T47D (cell line): ENCODE data around the gene COL11A1.
"Not testable (repeated sequence)": the region's sequence is repeated elsewhere in the genome, so short reads cannot be mapped to it uniquely, and the experiment has no call there.

Source experiments
- DNase-seq, 2 experiments: peaks; one replicate each; pipeline versions ENCODE4 v3.0.0 to v3.0.0-alpha.2; 2011 to 2012; ENCODE audit warnings: low read depth in 1 of 2, low spot score in 1 of 2
- JUND ChIP-seq: IDR thresholded peaks from 2 replicates; pipeline ENCODE4 v1.6.1; 2012; ENCODE audit warnings: low read depth
- in situ Hi-C: cut with HindIII; loops from 2 replicates; pipeline ENCODE4 v1.10.0; 2016; ENCODE audit warnings: low sequenced_read_pairs, low pct_unique_long_range_greater_than_20kb

COL11A1 gene

GRCh38 chr1:102837551-102837950 is 270.8 kb downstream of the COL11A1 start:
- peak in 1 of 2 experiments; percentile 27 for DNase-seq
- in situ Hi-C loops: no loop called here
- no peak for TF ChIP-seq JUND

DNA sequence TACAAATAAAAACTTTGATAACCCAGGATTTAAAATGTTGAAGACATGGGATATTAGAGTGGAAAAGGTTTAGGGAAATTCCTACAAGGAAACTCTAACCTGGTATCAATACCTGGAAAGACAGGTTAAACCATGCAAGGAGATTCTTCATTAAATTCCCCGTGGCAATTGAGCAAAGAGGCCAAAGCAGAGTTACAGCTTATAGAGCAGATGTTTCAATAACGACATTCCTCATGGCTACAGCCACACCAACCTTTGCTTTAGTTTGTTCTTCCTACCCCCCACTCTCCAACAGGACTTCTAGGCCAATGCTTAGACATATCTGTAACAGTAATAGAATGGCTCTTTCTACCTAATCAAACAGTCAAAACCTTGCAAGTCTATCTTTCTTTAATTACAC is 271.3 kb downstream of the COL11A1 start:
- no peak for TF ChIP-seq JUND
- in situ Hi-C loops: no loop called here
- peak in 1 of 2 experiments; percentile 33 for DNase-seq

DNA sequence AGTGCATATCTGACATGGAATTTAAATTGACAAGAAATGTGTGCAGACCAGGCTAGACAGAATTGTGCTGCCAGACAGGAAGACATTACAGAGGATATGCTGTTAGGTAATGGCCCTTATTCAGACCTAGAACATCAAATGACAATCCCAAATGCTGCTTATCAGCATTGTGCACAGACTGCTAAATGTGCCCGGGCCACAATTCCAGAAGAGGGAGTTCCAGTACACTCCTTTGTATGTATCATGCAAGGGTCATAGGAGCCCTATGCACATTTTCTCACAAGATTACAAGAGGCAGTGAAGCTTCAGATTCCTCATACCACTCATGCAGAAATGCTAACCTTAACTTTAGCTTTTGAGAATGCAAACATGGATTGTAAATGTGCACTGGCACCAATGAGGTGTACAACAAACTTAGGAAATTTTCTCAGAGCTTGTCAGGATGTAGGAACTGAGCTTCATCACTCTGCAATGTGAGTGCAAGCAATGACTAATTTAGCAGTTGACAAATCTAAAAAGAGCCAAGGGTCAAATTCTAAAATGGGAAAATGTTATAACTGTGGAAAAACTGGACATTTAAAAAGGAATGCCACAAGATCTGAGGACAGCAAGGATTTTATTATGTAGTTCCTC is 273.5 kb downstream of the COL11A1 start:
- TF ChIP-seq JUND: no peak
- no peak for DNase-seq
- in situ Hi-C loops: no loop called here

GRCh38 chr1:102833151-102833550 is 275.2 kb downstream of the COL11A1 start:
- DNase-seq: no peak
- in situ Hi-C loops: no loop called here
- TF ChIP-seq JUND: no peak

GRCh38 chr1:102826706-102827105 is 281.6 kb downstream of the COL11A1 start:
- in situ Hi-C loops, DNase-seq: not testable (repeated sequence)
